ENCODE measurements around the gene PTPRB. TPM values are rescaled to one million over a fixed set of nuclear protein-coding genes. Genes with fewer than 3 reads are reported as not detected.
"Not testable (repeated sequence)": the region's sequence is repeated elsewhere in the genome, so short reads cannot be mapped to it uniquely, and the experiment has no call there.

The PTPRB gene
- total RNA-seq, 1 donor from 2014 or later, result not detected

GRCh38 chr12:70508178-70508577, 129.1 kb downstream of the PTPRB start:
- POLR2A ChIA-PET, result no interaction called here

GRCh38 chr12:70507442-70507841, 129.8 kb downstream of the PTPRB start:
- peaks cover 2% of the 10 kb centered on the region for H3K9me3 Mint-ChIP-seq
- intact Hi-C loops (cut with micrococcal nuclease), result no loop called here
- ATAC-seq (ENCODE audit: low read depth) (no peak), DNase-seq (no peak)
- POLR2A ChIA-PET, result interaction anchor here (0.9 kb wide), 1 partner anchor 20 kb away, joined by 3 read pairs; no protein-coding TSS in a partner anchor
- H3K27ac Mint-ChIP-seq, result no peak overlapping the region
- no peaks in the 10 kb centered on the region for H3K36me3 Mint-ChIP-seq (ENCODE audit: low read depth)
- TF ChIP-seq CTCF (IDR thresholded peaks at IDR 0.05), result no peak
- peaks cover 3% of the 10 kb centered on the region for H3K4me1 Mint-ChIP-seq
- no peak overlapping the region for H3K4me3 Mint-ChIP-seq
- peaks cover 2% of the 10 kb centered on the region for H3K27me3 Mint-ChIP-seq
- CTCF ChIA-PET, result no interaction called here

More at GRCh38 chr12:70508178-70508577, 129.1 kb downstream of the PTPRB start:
- no peak for TF ChIP-seq CTCF (IDR thresholded peaks at IDR 0.05)
- no peak for DNase-seq
- intact Hi-C loops (cut with micrococcal nuclease), result no loop called here
- H3K27ac Mint-ChIP-seq, result no peak overlapping the region
- H3K9me3 Mint-ChIP-seq, result peaks cover 2% of the 10 kb centered on the region
- H3K36me3 Mint-ChIP-seq (ENCODE audit: low read depth), result no peaks in the 10 kb centered on the region
- no peak for ATAC-seq (ENCODE audit: low read depth)
- H3K4me3 Mint-ChIP-seq, result no peak overlapping the region
- peaks cover 3% of the 10 kb centered on the region for H3K4me1 Mint-ChIP-seq
- H3K27me3 Mint-ChIP-seq, result peaks cover 2% of the 10 kb centered on the region
- CTCF ChIA-PET, result no interaction called here

GRCh38 chr12:70497508-70497907, 139.7 kb downstream of the PTPRB start:
- H3K4me3 Mint-ChIP-seq, result no peak overlapping the region
- intact Hi-C loops (cut with micrococcal nuclease), result no loop called here
- ChIA-PET POLR2A (no interaction called here), CTCF (no interaction called here)
- ATAC-seq (ENCODE audit: low read depth) (no peak), DNase-seq (no peak)
- no peaks in the 10 kb centered on the region for H3K27me3 Mint-ChIP-seq
- no peak overlapping the region for H3K27ac Mint-ChIP-seq
- no peak for TF ChIP-seq CTCF (IDR thresholded peaks at IDR 0.05)
- no peaks in the 10 kb centered on the region for H3K36me3 Mint-ChIP-seq (ENCODE audit: low read depth)
- H3K4me1 Mint-ChIP-seq, result peaks cover 20% of the 10 kb centered on the region
- peaks cover 4% of the 10 kb centered on the region for H3K9me3 Mint-ChIP-seq

GRCh38 chr12:70492904-70493303, 144.3 kb downstream of the PTPRB start:
- peaks cover 31% of the 10 kb centered on the region for H3K4me1 Mint-ChIP-seq
- DNase-seq; ATAC-seq (ENCODE audit: low read depth); intact Hi-C loops (cut with micrococcal nuclease); H3K27me3 Mint-ChIP-seq; H3K4me3 Mint-ChIP-seq; H3K27ac Mint-ChIP-seq; POLR2A ChIA-PET; CTCF ChIA-PET; H3K36me3 Mint-ChIP-seq (ENCODE audit: low read depth): not testable (repeated sequence)
- peaks cover 11% of the 10 kb centered on the region for H3K9me3 Mint-ChIP-seq

GRCh38 chr12:70490928-70491327, 146.3 kb downstream of the PTPRB start:
- H3K4me3 Mint-ChIP-seq; CTCF ChIA-PET; H3K27ac Mint-ChIP-seq; POLR2A ChIA-PET; H3K36me3 Mint-ChIP-seq (ENCODE audit: low read depth); H3K27me3 Mint-ChIP-seq; DNase-seq; ATAC-seq (ENCODE audit: low read depth); intact Hi-C loops (cut with micrococcal nuclease): not testable (repeated sequence)
- Mint-ChIP-seq H3K9me3 (peaks cover 11% of the 10 kb centered on the region), H3K4me1 (peaks cover 49% of the 10 kb centered on the region)

GRCh38 chr12:70487440-70487839, 149.8 kb downstream of the PTPRB start:
- Mint-ChIP-seq H3K36me3 (ENCODE audit: low read depth) (no peaks in the 10 kb centered on the region), H3K9me3 (peaks cover 11% of the 10 kb centered on the region), H3K27ac (peak overlapping the region; percentile 38), H3K27me3 (no peaks in the 10 kb centered on the region), H3K4me3 (no peak overlapping the region), H3K4me1 (peaks cover 38% of the 10 kb centered on the region)
- intact Hi-C loops (cut with micrococcal nuclease), result loop anchor here (2.0 to 10.0 kb wide), 3 partner anchors 19 to 243 kb away; partner anchors contain the start of genes CNOT2 and KCNMB4
- POLR2A ChIA-PET, result interaction anchor here (1.0 to 1.1 kb wide), 2 partner anchors 18 to 20 kb away, joined by 3 read pairs; no protein-coding TSS in a partner anchor
- CTCF ChIA-PET, result interaction anchor here (1.3 kb wide), 1 partner anchor 121 kb away, joined by 3 read pairs; the partner anchor contains the start of gene KCNMB4
- ATAC-seq (ENCODE audit: low read depth) (peak; percentile 40), DNase-seq (no peak)
- TF ChIP-seq CTCF (IDR thresholded peaks at IDR 0.05), result no peak
